HEK293 (cell line): ENCODE measurements around the gene ZNF26.
"Not testable (repeated sequence)": the region's sequence is repeated elsewhere in the genome, so short reads cannot be mapped to it uniquely, and the experiment has no call there.

ENCODE experiments used
- CTCF ChIA-PET: fragments of 350-600 bp; formaldehyde crosslinking; extraction: SDS; loops from one replicate; lab custom pipeline; 2021; ENCODE audit warnings: antibody characterized with exemption; lab: Yijun Ruan, JAX
- POLR2A ChIA-PET: fragments of 300-600 bp; formaldehyde crosslinking; extraction: SDS; loops from one replicate; lab custom pipeline; 2020; ENCODE audit warnings: antibody characterized with exemption, inconsistent platforms; lab: Yijun Ruan, JAX
- H3K27ac ChIP-seq: fragments of 200-500 bp; sonication (Bioruptor generic); 2 replicates; pipeline ENCODE4 v1.5.1; 2014; ENCODE audit warnings: low read depth, low read length, control low read depth, inconsistent platforms; ENCODE audit errors: extremely low read depth
- H3K36me3 ChIP-seq, 2 experiments: fragments of 200-500 bp in 1 of 2; sonication (Bioruptor generic) in 1 of 2; 1 replicate in 1 of 2; 2 replicates in 1 of 2; pipeline ENCODE4 v1.5.1; 2014 to 2017; ENCODE audit warnings: inconsistent platforms in 2 of 2, low read length in 2 of 2; ENCODE audit not compliant: control insufficient read depth in 2 of 2, insufficient read depth in 1 of 2
- H3K4me1 ChIP-seq: fragments of 200-500 bp; sonication (Bioruptor generic); 2 replicates; pipeline ENCODE4 v1.5.1; 2014; ENCODE audit warnings: mild to moderate bottlenecking, low read length, inconsistent platforms; ENCODE audit not compliant: control insufficient read depth, insufficient read depth
- H3K4me3 ChIP-seq: 2 replicates; pipeline ENCODE4 v1.5.1; 2011; ENCODE audit warnings: low read depth, mild to moderate bottlenecking, control low read depth, low read length, moderate library complexity
- H3K9me3 ChIP-seq: fragments of 200-500 bp; sonication (Bioruptor generic); 2 replicates; pipeline ENCODE4 v1.5.1; 2014; ENCODE audit warnings: low read depth, low read length, inconsistent platforms; ENCODE audit not compliant: control insufficient read depth, insufficient read depth
- ATF2 ChIP-seq: fragments of 450-650 bp; formaldehyde crosslinking; IDR thresholded peaks from 2 replicates; pipeline ENCODE4 v1.5.1; 2016; ENCODE audit warnings: missing biosample characterization, missing genetic modification characterization, low read depth
- BCL11B ChIP-seq: fragments of 450-650 bp; formaldehyde crosslinking; IDR thresholded peaks from 2 replicates; pipeline ENCODE4 v1.5.1; 2016; ENCODE audit warnings: low read depth, missing biosample characterization, missing genetic modification characterization
- KLF7 ChIP-seq: fragments of 450-650 bp; formaldehyde crosslinking; IDR thresholded peaks from 2 replicates; pipeline ENCODE4 v1.5.1; 2016; ENCODE audit warnings: missing biosample characterization, missing genetic modification characterization, borderline replicate concordance
- KLF9 ChIP-seq: fragments of 450-650 bp; formaldehyde crosslinking; IDR thresholded peaks from 2 replicates; pipeline ENCODE4 v1.5.1; 2016; ENCODE audit warnings: missing biosample characterization, missing genetic modification characterization, low read depth
- ZFHX2 ChIP-seq: fragments of 450-650 bp; formaldehyde crosslinking; conservative IDR thresholded peaks from 2 replicates; pipeline ENCODE4 v1.5.1; 2016; ENCODE audit warnings: missing biosample characterization, missing genetic modification characterization
- ZNF121 ChIP-seq: fragments of 450-650 bp; formaldehyde crosslinking; IDR thresholded peaks from 2 replicates; pipeline ENCODE4 v1.5.1; 2016; ENCODE audit warnings: missing biosample characterization, missing genetic modification characterization
- ZNF140 ChIP-seq: fragments of 450-650 bp; formaldehyde crosslinking; IDR thresholded peaks from 2 replicates; pipeline ENCODE4 v1.5.1; 2016; ENCODE audit warnings: missing biosample characterization, missing genetic modification characterization
- ZNF155 ChIP-seq: fragments of 450-650 bp; formaldehyde crosslinking; IDR thresholded peaks from 2 replicates; pipeline ENCODE4 v1.5.1; 2016; ENCODE audit warnings: missing biosample characterization, missing genetic modification characterization
- ZNF37A ChIP-seq: fragments of 450-650 bp; IDR thresholded peaks from 2 replicates; pipeline ENCODE4 v1.5.1; 2018; ENCODE audit warnings: missing biosample characterization, missing genetic modification characterization
- ZNF416 ChIP-seq: fragments of 450-650 bp; formaldehyde crosslinking; IDR thresholded peaks from 2 replicates; pipeline ENCODE4 v1.5.1; 2016; ENCODE audit warnings: missing biosample characterization, missing genetic modification characterization
- ZNF488 ChIP-seq: fragments of 450-650 bp; formaldehyde crosslinking; IDR thresholded peaks from 2 replicates; pipeline ENCODE4 v1.5.1; 2016; ENCODE audit warnings: missing biosample characterization, missing genetic modification characterization
- ZNF664 ChIP-seq: fragments of 450-650 bp; formaldehyde crosslinking; IDR thresholded peaks from 2 replicates; pipeline ENCODE4 v1.5.1; 2016; ENCODE audit warnings: missing biosample characterization, missing genetic modification characterization
- ZSCAN23 ChIP-seq: fragments of 450-650 bp; formaldehyde crosslinking; IDR thresholded peaks from 2 replicates; pipeline ENCODE4 v1.5.1; 2016; ENCODE audit warnings: missing biosample characterization, missing genetic modification characterization
- TF ChIP-seq, protein P1 (sequence below): fragments of 450-650 bp; formaldehyde crosslinking; optimal IDR thresholded peaks from 2 replicates; pipeline ENCODE3; 2016; ENCODE audit warnings: missing biosample characterization, mild to moderate bottlenecking, missing genetic modification characterization
- TF ChIP-seq, protein P2 (sequence below): fragments of 450-650 bp; formaldehyde crosslinking; IDR thresholded peaks from 2 replicates; pipeline ENCODE4 v1.5.1; 2017; ENCODE audit warnings: missing biosample characterization, missing genetic modification characterization
- TF ChIP-seq, protein P3 (sequence below): fragments of 450-650 bp; formaldehyde crosslinking; IDR thresholded peaks from 2 replicates; pipeline ENCODE4 v1.5.1; 2016; ENCODE audit warnings: missing biosample characterization, missing genetic modification characterization
- TF ChIP-seq, protein P4 (sequence below): fragments of 450-650 bp; formaldehyde crosslinking; IDR thresholded peaks from 2 replicates; pipeline ENCODE4 v1.5.1; 2016; ENCODE audit warnings: missing biosample characterization, missing genetic modification characterization

The ZNF26 gene

DNA sequence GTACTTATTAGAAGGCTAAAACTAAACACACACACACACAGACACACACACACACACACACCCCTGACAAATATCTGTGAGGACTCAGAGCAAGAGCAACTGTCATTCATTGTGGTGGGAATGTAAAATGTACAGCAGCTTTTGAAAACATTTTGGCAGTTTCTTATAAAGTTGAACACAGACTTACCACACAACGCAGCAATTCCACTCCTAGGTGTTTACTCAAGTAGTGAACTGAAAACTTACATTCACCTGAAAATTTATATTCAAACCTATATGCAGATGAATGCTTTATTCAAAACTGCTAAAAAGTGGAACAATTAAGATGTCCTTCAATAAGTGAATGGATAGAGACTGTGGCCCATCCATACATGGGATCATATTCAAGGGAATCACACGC is 48.7 kb upstream of the ZNF26 start:
- no peak overlapping the region for H3K27ac ChIP-seq
- H3K4me1 ChIP-seq: no peaks in the 10 kb centered on the region
- ChIA-PET POLR2A (interaction anchor here (0.6 kb wide), 1 partner anchor 15 kb away, joined by 6 read pairs; no protein-coding TSS in a partner anchor), CTCF (no interaction called here)
- peaks cover 0 to 31% of the 10 kb centered on the region in 2 experiments; a peak in 2 of 3 replicates for H3K36me3 ChIP-seq
- TF ChIP-seq ZNF140 (tag by site-specific recombination): peak; percentile 69; the same call in 1 of the 2 replicates
- TF ChIP-seq, protein P1, sequence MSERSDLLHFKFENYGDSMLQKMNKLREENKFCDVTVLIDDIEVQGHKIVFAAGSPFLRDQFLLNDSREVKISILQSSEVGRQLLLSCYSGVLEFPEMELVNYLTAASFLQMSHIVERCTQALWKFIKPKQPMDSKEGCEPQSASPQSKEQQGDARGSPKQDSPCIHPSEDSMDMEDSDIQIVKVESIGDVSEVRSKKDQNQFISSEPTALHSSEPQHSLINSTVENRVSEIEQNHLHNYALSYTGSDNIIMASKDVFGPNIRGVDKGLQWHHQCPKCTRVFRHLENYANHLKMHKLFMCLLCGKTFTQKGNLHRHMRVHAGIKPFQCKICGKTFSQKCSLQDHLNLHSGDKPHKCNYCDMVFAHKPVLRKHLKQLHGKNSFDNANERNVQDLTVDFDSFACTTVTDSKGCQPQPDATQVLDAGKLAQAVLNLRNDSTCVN (tag by site-specific recombination): no peak
- H3K4me3 ChIP-seq: no peak overlapping the region
- H3K9me3 ChIP-seq: peaks cover 2% of the 10 kb centered on the region

DNA sequence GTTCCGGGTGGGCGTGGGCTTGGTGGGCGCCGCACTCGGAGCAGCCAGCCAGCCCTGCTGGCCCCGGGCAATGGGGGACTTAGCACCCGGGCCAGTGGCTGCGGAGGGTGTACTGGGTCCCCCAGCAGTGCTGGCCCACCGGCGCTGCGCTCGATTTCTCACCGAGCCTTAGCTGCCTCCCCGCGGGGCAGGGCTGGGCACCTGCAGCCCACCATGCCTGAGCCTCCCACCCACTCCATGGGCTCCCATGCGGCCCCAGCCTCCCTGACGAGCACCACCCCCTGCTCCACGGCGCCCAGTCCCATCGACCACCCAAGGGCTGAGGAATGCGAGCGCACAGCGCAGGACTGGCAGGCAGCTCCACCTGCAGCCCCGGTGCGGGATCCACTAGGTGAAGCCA is 47.4 kb upstream of the ZNF26 start:
- H3K27ac ChIP-seq, H3K4me3 ChIP-seq, CTCF ChIA-PET, H3K4me1 ChIP-seq, POLR2A ChIA-PET, H3K9me3 ChIP-seq: not testable (repeated sequence)
- peaks cover 5 to 37% of the 10 kb centered on the region in 2 experiments; a peak in 2 of 3 replicates for H3K36me3 ChIP-seq

DNA sequence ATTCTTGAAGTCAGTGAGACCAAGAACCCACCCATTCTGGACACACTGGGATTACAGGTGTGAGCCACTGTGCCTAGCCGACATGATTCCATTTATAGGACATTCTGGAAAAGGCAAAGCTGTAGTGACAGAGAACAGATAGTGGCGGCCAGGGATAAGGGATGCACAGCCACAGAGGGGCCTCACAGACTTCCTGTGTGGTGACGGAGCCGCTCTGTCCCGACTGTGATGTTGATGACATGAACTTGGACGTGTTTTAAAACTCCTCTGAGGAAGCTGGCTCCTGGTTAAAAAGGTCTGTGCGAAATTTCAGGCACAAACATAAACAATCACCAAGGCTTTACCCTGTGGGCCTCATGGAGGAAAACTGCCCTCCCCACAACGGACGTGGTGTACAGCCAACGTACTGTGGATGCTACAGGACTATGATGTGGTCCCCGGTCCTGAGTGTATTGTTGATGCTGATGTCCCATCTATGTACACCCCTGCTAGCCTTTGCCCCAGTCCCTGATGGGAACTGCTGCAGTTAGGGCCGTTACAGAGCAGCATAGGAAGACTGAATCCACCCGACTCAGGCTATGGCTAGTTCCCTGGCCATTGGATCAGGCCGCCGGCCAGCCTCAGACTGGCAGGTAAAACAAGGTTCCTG is 46.0 kb upstream of the ZNF26 start:
- no peak overlapping the region for H3K4me3 ChIP-seq
- TF ChIP-seq ZFHX2 (tag by site-specific recombination) (no peak), BCL11B (no peak), ZNF155 (no peak), KLF9 (tag by site-specific recombination) (no peak), ZNF664 (tag by site-specific recombination) (no peak), KLF7 (tag by site-specific recombination) (no peak), ZNF121 (tag by site-specific recombination) (no peak), ZNF416 (no peak), ZSCAN23 (no peak), ZNF488 (tag by site-specific recombination) (no peak), ZNF37A (no peak), ATF2 (tag by site-specific recombination) (no peak)
- TF ChIP-seq, protein P2, sequence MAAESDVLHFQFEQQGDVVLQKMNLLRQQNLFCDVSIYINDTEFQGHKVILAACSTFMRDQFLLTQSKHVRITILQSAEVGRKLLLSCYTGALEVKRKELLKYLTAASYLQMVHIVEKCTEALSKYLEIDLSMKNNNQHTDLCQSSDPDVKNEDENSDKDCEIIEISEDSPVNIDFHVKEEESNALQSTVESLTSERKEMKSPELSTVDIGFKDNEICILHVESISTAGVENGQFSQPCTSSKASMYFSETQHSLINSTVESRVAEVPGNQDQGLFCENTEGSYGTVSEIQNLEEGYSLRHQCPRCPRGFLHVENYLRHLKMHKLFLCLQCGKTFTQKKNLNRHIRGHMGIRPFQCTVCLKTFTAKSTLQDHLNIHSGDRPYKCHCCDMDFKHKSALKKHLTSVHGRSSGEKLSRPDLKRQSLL: no peak
- TF ChIP-seq, protein P3, sequence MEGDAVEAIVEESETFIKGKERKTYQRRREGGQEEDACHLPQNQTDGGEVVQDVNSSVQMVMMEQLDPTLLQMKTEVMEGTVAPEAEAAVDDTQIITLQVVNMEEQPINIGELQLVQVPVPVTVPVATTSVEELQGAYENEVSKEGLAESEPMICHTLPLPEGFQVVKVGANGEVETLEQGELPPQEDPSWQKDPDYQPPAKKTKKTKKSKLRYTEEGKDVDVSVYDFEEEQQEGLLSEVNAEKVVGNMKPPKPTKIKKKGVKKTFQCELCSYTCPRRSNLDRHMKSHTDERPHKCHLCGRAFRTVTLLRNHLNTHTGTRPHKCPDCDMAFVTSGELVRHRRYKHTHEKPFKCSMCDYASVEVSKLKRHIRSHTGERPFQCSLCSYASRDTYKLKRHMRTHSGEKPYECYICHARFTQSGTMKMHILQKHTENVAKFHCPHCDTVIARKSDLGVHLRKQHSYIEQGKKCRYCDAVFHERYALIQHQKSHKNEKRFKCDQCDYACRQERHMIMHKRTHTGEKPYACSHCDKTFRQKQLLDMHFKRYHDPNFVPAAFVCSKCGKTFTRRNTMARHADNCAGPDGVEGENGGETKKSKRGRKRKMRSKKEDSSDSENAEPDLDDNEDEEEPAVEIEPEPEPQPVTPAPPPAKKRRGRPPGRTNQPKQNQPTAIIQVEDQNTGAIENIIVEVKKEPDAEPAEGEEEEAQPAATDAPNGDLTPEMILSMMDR (tag by site-specific recombination): no peak
- TF ChIP-seq, protein P4, sequence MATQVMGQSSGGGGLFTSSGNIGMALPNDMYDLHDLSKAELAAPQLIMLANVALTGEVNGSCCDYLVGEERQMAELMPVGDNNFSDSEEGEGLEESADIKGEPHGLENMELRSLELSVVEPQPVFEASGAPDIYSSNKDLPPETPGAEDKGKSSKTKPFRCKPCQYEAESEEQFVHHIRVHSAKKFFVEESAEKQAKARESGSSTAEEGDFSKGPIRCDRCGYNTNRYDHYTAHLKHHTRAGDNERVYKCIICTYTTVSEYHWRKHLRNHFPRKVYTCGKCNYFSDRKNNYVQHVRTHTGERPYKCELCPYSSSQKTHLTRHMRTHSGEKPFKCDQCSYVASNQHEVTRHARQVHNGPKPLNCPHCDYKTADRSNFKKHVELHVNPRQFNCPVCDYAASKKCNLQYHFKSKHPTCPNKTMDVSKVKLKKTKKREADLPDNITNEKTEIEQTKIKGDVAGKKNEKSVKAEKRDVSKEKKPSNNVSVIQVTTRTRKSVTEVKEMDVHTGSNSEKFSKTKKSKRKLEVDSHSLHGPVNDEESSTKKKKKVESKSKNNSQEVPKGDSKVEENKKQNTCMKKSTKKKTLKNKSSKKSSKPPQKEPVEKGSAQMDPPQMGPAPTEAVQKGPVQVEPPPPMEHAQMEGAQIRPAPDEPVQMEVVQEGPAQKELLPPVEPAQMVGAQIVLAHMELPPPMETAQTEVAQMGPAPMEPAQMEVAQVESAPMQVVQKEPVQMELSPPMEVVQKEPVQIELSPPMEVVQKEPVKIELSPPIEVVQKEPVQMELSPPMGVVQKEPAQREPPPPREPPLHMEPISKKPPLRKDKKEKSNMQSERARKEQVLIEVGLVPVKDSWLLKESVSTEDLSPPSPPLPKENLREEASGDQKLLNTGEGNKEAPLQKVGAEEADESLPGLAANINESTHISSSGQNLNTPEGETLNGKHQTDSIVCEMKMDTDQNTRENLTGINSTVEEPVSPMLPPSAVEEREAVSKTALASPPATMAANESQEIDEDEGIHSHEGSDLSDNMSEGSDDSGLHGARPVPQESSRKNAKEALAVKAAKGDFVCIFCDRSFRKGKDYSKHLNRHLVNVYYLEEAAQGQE: no peak
- H3K4me1 ChIP-seq: no peaks in the 10 kb centered on the region
- POLR2A ChIA-PET: no interaction called here
- peaks cover 16 to 50% of the 10 kb centered on the region in 2 experiments for H3K36me3 ChIP-seq
- no peak overlapping the region for H3K27ac ChIP-seq
- H3K9me3 ChIP-seq: no peaks in the 10 kb centered on the region; the same call in 1 of the 2 replicates
- CTCF ChIA-PET: interaction anchor here (0.6 kb wide), 1 partner anchor 141 kb away, joined by 4 read pairs; no protein-coding TSS in a partner anchor
